ENCODE data around the gene CLASP1.

Gene CLASP1

GRCh38 chr2:121356058-121356640 lies 293.1 kb downstream of the CLASP1 start:
- peak; percentile 91 for ATAC-seq

DNA sequence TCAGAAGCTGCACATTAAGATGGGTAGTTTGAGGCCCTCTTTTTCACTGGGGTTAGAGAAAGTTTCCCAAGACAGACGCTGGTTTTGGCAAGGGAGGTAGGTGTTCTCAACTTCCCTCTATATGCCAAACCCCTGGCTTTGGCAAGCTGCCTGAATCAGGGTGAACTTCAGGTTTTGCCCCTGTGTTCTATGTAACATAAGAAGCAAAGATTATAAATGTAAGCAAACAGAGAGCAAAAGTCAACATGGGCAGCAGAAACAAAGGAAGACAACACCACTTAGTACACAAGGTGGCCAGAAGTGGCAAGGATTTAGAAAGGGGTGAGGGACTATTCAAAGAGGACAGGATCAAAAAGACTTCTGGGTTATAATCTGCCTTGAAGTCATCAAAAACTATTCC lies 293.8 kb downstream of the CLASP1 start:
- TF ChIP-seq ZFP3 (CRISPR knock-in tag; IDR thresholded peaks at IDR 0.05) (no peak), ZNF8 (CRISPR knock-in tag; IDR thresholded peaks at IDR 0.05) (no peak), OSR1 (CRISPR knock-in tag; IDR thresholded peaks at IDR 0.05) (no peak), ISL1 (CRISPR knock-in tag; IDR thresholded peaks at IDR 0.05) (no peak), RARB (CRISPR knock-in tag; IDR thresholded peaks at IDR 0.05) (no peak), ARNTL (CRISPR knock-in tag; IDR thresholded peaks at IDR 0.05; ENCODE audit: borderline replicate concordance, low read depth) (no peak), TOX (CRISPR knock-in tag; IDR thresholded peaks at IDR 0.05; ENCODE audit: borderline replicate concordance) (no peak), POU6F1 (CRISPR knock-in tag; IDR thresholded peaks at IDR 0.05; ENCODE audit: borderline replicate concordance, low read depth) (no peak), ZC3H10 (CRISPR knock-in tag; IDR thresholded peaks at IDR 0.05) (no peak), SNAI2 (CRISPR knock-in tag; IDR thresholded peaks at IDR 0.05) (no peak), ZNF565 (CRISPR knock-in tag; conservative IDR thresholded peaks at IDR 0.05; ENCODE audit: low read depth) (no peak), BACH2 (CRISPR knock-in tag; IDR thresholded peaks at IDR 0.05; ENCODE audit: borderline replicate concordance) (no peak), ESRRG (CRISPR knock-in tag; IDR thresholded peaks at IDR 0.05) (no peak)
- TF ChIP-seq, protein P1, sequence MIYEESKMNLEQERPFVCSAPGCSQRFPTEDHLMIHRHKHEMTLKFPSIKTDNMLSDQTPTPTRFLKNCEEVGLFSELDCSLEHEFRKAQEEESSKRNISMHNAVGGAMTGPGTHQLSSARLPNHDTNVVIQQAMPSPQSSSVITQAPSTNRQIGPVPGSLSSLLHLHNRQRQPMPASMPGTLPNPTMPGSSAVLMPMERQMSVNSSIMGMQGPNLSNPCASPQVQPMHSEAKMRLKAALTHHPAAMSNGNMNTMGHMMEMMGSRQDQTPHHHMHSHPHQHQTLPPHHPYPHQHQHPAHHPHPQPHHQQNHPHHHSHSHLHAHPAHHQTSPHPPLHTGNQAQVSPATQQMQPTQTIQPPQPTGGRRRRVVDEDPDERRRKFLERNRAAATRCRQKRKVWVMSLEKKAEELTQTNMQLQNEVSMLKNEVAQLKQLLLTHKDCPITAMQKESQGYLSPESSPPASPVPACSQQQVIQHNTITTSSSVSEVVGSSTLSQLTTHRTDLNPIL (CRISPR knock-in tag; IDR thresholded peaks at IDR 0.05; ENCODE audit: low read depth): no peak
- ATAC-seq: no peak

More at GRCh38 chr2:121356058-121356640, 293.1 kb downstream of the CLASP1 start:
- TF ChIP-seq GLIS3 (CRISPR knock-in tag; IDR thresholded peaks at IDR 0.05): no peak
- TF ChIP-seq BACH2 (CRISPR knock-in tag; IDR thresholded peaks at IDR 0.05; ENCODE audit: borderline replicate concordance): no peak
- no peak for TF ChIP-seq ZFP30 (CRISPR knock-in tag; IDR thresholded peaks at IDR 0.05)
- TF ChIP-seq, protein P2, sequence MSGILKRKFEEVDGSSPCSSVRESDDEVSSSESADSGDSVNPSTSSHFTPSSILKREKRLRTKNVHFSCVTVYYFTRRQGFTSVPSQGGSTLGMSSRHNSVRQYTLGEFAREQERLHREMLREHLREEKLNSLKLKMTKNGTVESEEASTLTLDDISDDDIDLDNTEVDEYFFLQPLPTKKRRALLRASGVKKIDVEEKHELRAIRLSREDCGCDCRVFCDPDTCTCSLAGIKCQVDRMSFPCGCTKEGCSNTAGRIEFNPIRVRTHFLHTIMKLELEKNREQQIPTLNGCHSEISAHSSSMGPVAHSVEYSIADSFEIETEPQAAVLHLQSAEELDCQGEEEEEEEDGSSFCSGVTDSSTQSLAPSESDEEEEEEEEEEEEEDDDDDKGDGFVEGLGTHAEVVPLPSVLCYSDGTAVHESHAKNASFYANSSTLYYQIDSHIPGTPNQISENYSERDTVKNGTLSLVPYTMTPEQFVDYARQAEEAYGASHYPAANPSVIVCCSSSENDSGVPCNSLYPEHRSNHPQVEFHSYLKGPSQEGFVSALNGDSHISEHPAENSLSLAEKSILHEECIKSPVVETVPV (CRISPR knock-in tag; IDR thresholded peaks at IDR 0.05): no peak
- no peak for TF ChIP-seq ZNF565 (CRISPR knock-in tag; conservative IDR thresholded peaks at IDR 0.05; ENCODE audit: low read depth)
- no peak for TF ChIP-seq POU6F1 (CRISPR knock-in tag; IDR thresholded peaks at IDR 0.05; ENCODE audit: borderline replicate concordance, low read depth)
- no peak for TF ChIP-seq PPARA (CRISPR knock-in tag; IDR thresholded peaks at IDR 0.05; ENCODE audit: borderline replicate concordance)
- TF ChIP-seq ISL1 (CRISPR knock-in tag; IDR thresholded peaks at IDR 0.05): no peak
- no peak for TF ChIP-seq ZNF70 (CRISPR knock-in tag; IDR thresholded peaks at IDR 0.05)
- no peak for TF ChIP-seq RARB (CRISPR knock-in tag; IDR thresholded peaks at IDR 0.05)
- no peak for TF ChIP-seq TOX (CRISPR knock-in tag; IDR thresholded peaks at IDR 0.05; ENCODE audit: borderline replicate concordance)
- no peak for TF ChIP-seq ARNTL (CRISPR knock-in tag; IDR thresholded peaks at IDR 0.05; ENCODE audit: borderline replicate concordance, low read depth)

- ATAC-seq: no peak
- TF ChIP-seq, protein P1 (CRISPR knock-in tag; IDR thresholded peaks at IDR 0.05; ENCODE audit: low read depth): no peak
Observed at GRCh38 chr2:121351521-121352318, 297.5 kb downstream of the CLASP1 start.

DNA sequence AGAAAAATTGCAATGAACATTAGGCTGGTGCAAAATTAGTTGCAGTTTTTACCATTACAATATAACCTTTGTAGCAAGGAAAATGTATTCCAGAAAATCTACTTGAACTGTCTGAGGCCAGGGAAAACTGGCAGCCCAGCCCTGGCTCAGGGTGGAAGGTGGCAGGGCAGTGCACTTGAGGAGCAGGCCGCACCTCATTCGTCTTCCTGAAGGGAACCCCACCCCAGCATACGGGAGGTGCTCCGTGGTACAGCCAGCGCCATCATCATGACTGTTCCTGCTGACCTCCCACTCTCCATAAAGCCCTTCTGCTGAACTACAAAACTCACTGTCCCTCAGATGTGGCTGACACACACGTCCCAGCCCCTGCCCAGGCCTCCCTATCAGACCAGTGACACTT lies 298.4 kb downstream of the CLASP1 start:
- TF ChIP-seq TCF4 (CRISPR knock-in tag; IDR thresholded peaks at IDR 0.05; ENCODE audit: borderline replicate concordance) (no peak), ZFP30 (CRISPR knock-in tag; IDR thresholded peaks at IDR 0.05) (no peak), ISL1 (CRISPR knock-in tag; IDR thresholded peaks at IDR 0.05) (no peak), RARB (CRISPR knock-in tag; IDR thresholded peaks at IDR 0.05) (no peak)
- ATAC-seq: no peak

Measured in SK-N-SH treated with all-trans-retinoic acid at 6 μM for 48 hours (cell line).